Endothelial cell of umbilical vein (primary cell): Measurements from ENCODE around the gene DQX1. TPM values are rescaled to one million over a fixed set of nuclear protein-coding genes. Genes with fewer than 3 reads are reported as not detected.

Source experiments
- BruUV-seq: library from RNA; stranded (reverse); fragments of 400-500 nt; replicated peaks from 2 replicates; lab custom pipeline; 2021; lab: Mats Ljungman, UMichigan
- CTCF ChIA-PET: fragments of 300-600, 350-600 bp; sonication (Branson Sonifier 250); formaldehyde crosslinking; loops from one replicate; lab custom pipeline; 2021; ENCODE audit warnings: antibody characterized with exemption, inconsistent platforms; lab: Charles Lee
- POLR2A ChIA-PET: fragments of 300-600, 350-600 bp; sonication (Branson Sonifier 250); formaldehyde crosslinking; loops from one replicate; lab custom pipeline; 2021; ENCODE audit warnings: antibody characterized with exemption, inconsistent platforms; lab: Charles Lee
- DNase-seq: peaks from one replicate; pipeline ENCODE4 v3.0.0-alpha.2; 2011; ENCODE audit warnings: low read depth, low spot score
- FAIRE-seq: peaks from 2 replicates; lab custom pipeline; 2011; peaks lifted over from hg19 to GRCh38; lab: Jason Lieb, UNC
- H2AFZ ChIP-seq: 2 replicates; pipeline ENCODE4 v1.6.0; 2012; ENCODE audit warnings: low read depth, low read length, control low read depth, inconsistent platforms
- H3K27ac ChIP-seq: 2 replicates; pipeline ENCODE4 v1.5.1; 2011; ENCODE audit warnings: low read depth, mild to moderate bottlenecking, control low read depth, low read length, moderate library complexity; ENCODE audit not compliant: insufficient read depth
- H3K27me3 ChIP-seq, 2 experiments: 2 replicates each; pipeline versions ENCODE4 v1.6.0 to v1.6.1; 2011; ENCODE audit warnings: low read length in 2 of 2, mixed read lengths in 1 of 2; ENCODE audit not compliant: control insufficient read depth in 2 of 2, insufficient read depth in 2 of 2
- H3K36me3 ChIP-seq, 2 experiments: 2 replicates in 1 of 2; 3 replicates in 1 of 2; pipeline ENCODE4 v1.5.1; 2011; ENCODE audit warnings: low read length in 2 of 2, mild to moderate bottlenecking in 1 of 2, moderate library complexity in 1 of 2; ENCODE audit not compliant: control insufficient read depth in 2 of 2, insufficient read depth in 2 of 2; ENCODE audit errors: extremely low read depth in 1 of 2
- H3K4me1 ChIP-seq: 3 replicates; pipeline ENCODE4 v1.5.1; 2011; ENCODE audit warnings: mild to moderate bottlenecking, low read length; ENCODE audit not compliant: control insufficient read depth, insufficient read depth; ENCODE audit errors: extremely low read depth
- H3K4me2 ChIP-seq: 2 replicates; pipeline ENCODE4 v1.6.1; 2011; ENCODE audit warnings: low read length, control low read depth, mixed read lengths; ENCODE audit not compliant: insufficient read depth
- H3K4me3 ChIP-seq, 3 experiments: fragments of 200-600 bp in 1 of 3; sonication (generic), shearing (Covaris generic) in 1 of 3; replicated peaks in 1 of 3; 2 replicates each; pipeline ENCODE4 v1.5.1; 2011 to 2016; ENCODE audit warnings: control low read depth in 3 of 3, low read length in 3 of 3, mild to moderate bottlenecking in 2 of 3, inconsistent platforms in 1 of 3, low read depth in 1 of 3, moderate library complexity in 1 of 3; ENCODE audit not compliant: insufficient read depth in 1 of 3
- H3K79me2 ChIP-seq: 2 replicates; pipeline ENCODE4 v1.6.0; 2012; ENCODE audit warnings: low read length, inconsistent platforms; ENCODE audit not compliant: control insufficient read depth, insufficient read depth
- H3K9ac ChIP-seq: replicated peaks from 2 replicates; pipeline ENCODE3; 2011; ENCODE audit warnings: low read length, control low read depth; ENCODE audit not compliant: insufficient read depth; ENCODE audit errors: extremely low read depth
- H3K9me1 ChIP-seq: replicated peaks from 3 replicates; pipeline ENCODE4 v1.6.0; 2011; ENCODE audit warnings: mild to moderate bottlenecking, low read length; ENCODE audit not compliant: control insufficient read depth, insufficient read depth; ENCODE audit errors: extremely low read depth
- H3K9me3 ChIP-seq: replicated peaks from 2 replicates; pipeline ENCODE4 v1.5.1; 2012; ENCODE audit warnings: low read length, inconsistent platforms; ENCODE audit not compliant: control insufficient read depth, insufficient read depth
- H4K20me1 ChIP-seq: replicated peaks from 2 replicates; pipeline ENCODE3; 2011; ENCODE audit warnings: mild to moderate bottlenecking, low read length; ENCODE audit not compliant: control insufficient read depth, insufficient read depth; ENCODE audit errors: extremely low read depth
- EZH2 ChIP-seq: IDR thresholded peaks from 2 replicates; pipeline ENCODE4 v1.6.1; 2012; ENCODE audit warnings: borderline replicate concordance, low read depth, mild to moderate bottlenecking, moderate library complexity, low read length, inconsistent platforms; ENCODE audit not compliant: severe bottlenecking
- FOS ChIP-seq: IDR thresholded peaks from 2 replicates; pipeline ENCODE4 v1.6.1; 2011; ENCODE audit warnings: mild to moderate bottlenecking, low read length, moderate library complexity, borderline replicate concordance; ENCODE audit not compliant: insufficient read depth
- GATA2 ChIP-seq: IDR thresholded peaks from 2 replicates; pipeline ENCODE4 v1.7.0; 2011; ENCODE audit warnings: low read depth, mild to moderate bottlenecking, moderate library complexity, mixed read lengths, low read length; ENCODE audit not compliant: insufficient read length, insufficient read depth
- JUN ChIP-seq: IDR thresholded peaks from 2 replicates; pipeline ENCODE4 v1.6.1; 2011; ENCODE audit warnings: borderline replicate concordance, low read depth; ENCODE audit not compliant: insufficient read length, insufficient read depth
- MYC ChIP-seq: IDR thresholded peaks from one replicate; pipeline ENCODE4 v1.6.1; 2011; ENCODE audit warnings: mild to moderate bottlenecking, low read depth, low read length
- POLR2A ChIP-seq: IDR thresholded peaks from 2 replicates; pipeline ENCODE4 v1.6.1; 2012; ENCODE audit warnings: low read depth, mild to moderate bottlenecking, control low read depth, low read length
- POLR2AphosphoS5 ChIP-seq: IDR thresholded peaks from 2 replicates; pipeline ENCODE4 v1.6.1; 2012; ENCODE audit warnings: low read depth, mild to moderate bottlenecking, control low read depth, low read length, moderate library complexity; ENCODE audit not compliant: insufficient read depth
- dilution Hi-C: fragments of 300-500 bp; cut with MboI; formaldehyde crosslinking; loops from one replicate; pipeline ENCODE4 v1.15.0; 2019; ENCODE audit warnings: low sequenced_read_pairs; ENCODE audit not compliant: extremely low pct_ligation_motif_present
- intact Hi-C: fragments of 100-400 bp; cut with micrococcal nuclease; formaldehyde crosslinking; loops from one replicate; pipeline ENCODE4 v1.10.0; 2022
- polyA plus RNA-seq, 4 experiments: library from polyadenylated mRNA; depleted of rRNA in 3 of 4; stranded (reverse) in 3 of 4; unstranded in 1 of 4; fragments of >200 nt; gene quantifications; 2 replicates each; pipeline versions ENCODE4 v1.2.1 to v1.2.3, GENCODE V29; 2011 to 2012; ENCODE audit warnings: missing spikeins in 1 of 4
- total RNA-seq: library from RNA; stranded (reverse); gene quantifications from 2 replicates; pipeline ENCODE4 v1.2.3, GENCODE V29; 2021
- TF ChIP-seq, protein P1 (sequence below), 2 donors: IDR thresholded peaks; 1 replicate in 1 of 2; 2 replicates in 1 of 2; pipeline ENCODE4 v1.5.1; 2011; ENCODE audit warnings: low read length in 2 of 2, mild to moderate bottlenecking in 2 of 2, moderate library complexity in 2 of 2, control low read depth in 1 of 2, inconsistent platforms in 1 of 2, low read depth in 1 of 2; ENCODE audit not compliant: insufficient read depth in 1 of 2; ENCODE audit errors: extremely low read depth in 1 of 2
- TF ChIP-seq, protein P2 (sequence below): IDR thresholded peaks from 2 replicates; pipeline ENCODE4 v1.6.1; 2011; ENCODE audit not compliant: insufficient read depth, insufficient read length

Gene DQX1
- total and polyA plus RNA-seq, 2 donors (not counting 3 experiments of a cell fraction or from before 2014, with no cell fraction given), result 0.06 to 0.44 TPM

GRCh38 chr2:74507145-74507925, 18.7 kb downstream of the DQX1 start, which contains the start of gene PCGF1:
TSS of gene PCGF1 (minus strand) at chr2:74507695. CDS start at chr2:74507668, 27 bp downstream.
- Histone ChIP-seq H3K36me3 (peaks cover 0 to 4% of the 10 kb centered on the region in 2 experiments), H3K4me1 (peaks cover 27% of the 10 kb centered on the region), H3K4me2 (peak within 1 kb of the TSS; percentile 66), H3K9me3 (no peaks in the 10 kb centered on the region), H3K27ac (peak within 1 kb of the TSS; percentile 54), H4K20me1 (no peaks in the 10 kb centered on the region), H3K79me2 (peaks cover 4% of the 10 kb centered on the region), H3K27me3 (peaks cover 31 to 40% of the 10 kb centered on the region in 2 experiments), H3K4me3 (peak within 1 kb of the TSS; percentile 3 to 75 (median 37)), H2AFZ (peak within 1 kb of the TSS; percentile 29), H3K9ac (peak within 1 kb of the TSS; percentile 69), H3K9me1 (no peaks in the 10 kb centered on the region)
- TF ChIP-seq POLR2A (peak; percentile 75), JUN (no peak), POLR2AphosphoS5 (peak; percentile 66), FOS (no peak), EZH2 (no peak), MYC (no peak), GATA2 (no peak)
- TF ChIP-seq, protein P1, sequence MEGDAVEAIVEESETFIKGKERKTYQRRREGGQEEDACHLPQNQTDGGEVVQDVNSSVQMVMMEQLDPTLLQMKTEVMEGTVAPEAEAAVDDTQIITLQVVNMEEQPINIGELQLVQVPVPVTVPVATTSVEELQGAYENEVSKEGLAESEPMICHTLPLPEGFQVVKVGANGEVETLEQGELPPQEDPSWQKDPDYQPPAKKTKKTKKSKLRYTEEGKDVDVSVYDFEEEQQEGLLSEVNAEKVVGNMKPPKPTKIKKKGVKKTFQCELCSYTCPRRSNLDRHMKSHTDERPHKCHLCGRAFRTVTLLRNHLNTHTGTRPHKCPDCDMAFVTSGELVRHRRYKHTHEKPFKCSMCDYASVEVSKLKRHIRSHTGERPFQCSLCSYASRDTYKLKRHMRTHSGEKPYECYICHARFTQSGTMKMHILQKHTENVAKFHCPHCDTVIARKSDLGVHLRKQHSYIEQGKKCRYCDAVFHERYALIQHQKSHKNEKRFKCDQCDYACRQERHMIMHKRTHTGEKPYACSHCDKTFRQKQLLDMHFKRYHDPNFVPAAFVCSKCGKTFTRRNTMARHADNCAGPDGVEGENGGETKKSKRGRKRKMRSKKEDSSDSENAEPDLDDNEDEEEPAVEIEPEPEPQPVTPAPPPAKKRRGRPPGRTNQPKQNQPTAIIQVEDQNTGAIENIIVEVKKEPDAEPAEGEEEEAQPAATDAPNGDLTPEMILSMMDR (IDR thresholded peaks at IDR 0.05; ENCODE audit: extremely low read depth in 1 of 2, insufficient read depth in 1 of 2, low read depth in 1 of 2, low read length in 2 of 2), result peak; percentile 41 to 81
- TF ChIP-seq, protein P2, sequence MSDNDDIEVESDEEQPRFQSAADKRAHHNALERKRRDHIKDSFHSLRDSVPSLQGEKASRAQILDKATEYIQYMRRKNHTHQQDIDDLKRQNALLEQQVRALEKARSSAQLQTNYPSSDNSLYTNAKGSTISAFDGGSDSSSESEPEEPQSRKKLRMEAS, result peak; percentile 68
- DNase-seq (peak; percentile 98), FAIRE-seq (peak; percentile 98)
- ChIA-PET CTCF (interaction anchor here (0.6 to 2.5 kb wide), 9 partner anchors 8 to 86 kb away, joined by 3 to 15 read pairs (median 5); partner anchors contain the start of genes AUP1, CCDC142, HTRA2 and LBX2), POLR2A (no interaction called here)
- no TSS peak for BruUV-seq
- dilution Hi-C loops (no loop called here), intact Hi-C loops (loop anchor here (1.0 to 2.0 kb wide), 4 partner anchors 22 to 80 kb away; partner anchors contain the start of genes AUP1, DOK1, HTRA2 and TTC31)
